ENCODE measurements around the gene CCDC178.
"Not testable (repeated sequence)": the region's sequence is repeated elsewhere in the genome, so short reads cannot be mapped to it uniquely, and the experiment has no call there.

CCDC178 gene

GRCh38 chr18:33356735-33357134, 83.8 kb downstream of the CCDC178 start:
- TF ChIP-seq, protein P1, sequence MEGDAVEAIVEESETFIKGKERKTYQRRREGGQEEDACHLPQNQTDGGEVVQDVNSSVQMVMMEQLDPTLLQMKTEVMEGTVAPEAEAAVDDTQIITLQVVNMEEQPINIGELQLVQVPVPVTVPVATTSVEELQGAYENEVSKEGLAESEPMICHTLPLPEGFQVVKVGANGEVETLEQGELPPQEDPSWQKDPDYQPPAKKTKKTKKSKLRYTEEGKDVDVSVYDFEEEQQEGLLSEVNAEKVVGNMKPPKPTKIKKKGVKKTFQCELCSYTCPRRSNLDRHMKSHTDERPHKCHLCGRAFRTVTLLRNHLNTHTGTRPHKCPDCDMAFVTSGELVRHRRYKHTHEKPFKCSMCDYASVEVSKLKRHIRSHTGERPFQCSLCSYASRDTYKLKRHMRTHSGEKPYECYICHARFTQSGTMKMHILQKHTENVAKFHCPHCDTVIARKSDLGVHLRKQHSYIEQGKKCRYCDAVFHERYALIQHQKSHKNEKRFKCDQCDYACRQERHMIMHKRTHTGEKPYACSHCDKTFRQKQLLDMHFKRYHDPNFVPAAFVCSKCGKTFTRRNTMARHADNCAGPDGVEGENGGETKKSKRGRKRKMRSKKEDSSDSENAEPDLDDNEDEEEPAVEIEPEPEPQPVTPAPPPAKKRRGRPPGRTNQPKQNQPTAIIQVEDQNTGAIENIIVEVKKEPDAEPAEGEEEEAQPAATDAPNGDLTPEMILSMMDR (IDR thresholded peaks at IDR 0.05; ENCODE audit: poor library complexity, severe bottlenecking), result no peak
- DNase-seq (ENCODE audit: low spot score) (no peak), ATAC-seq (ENCODE audit: low read depth) (no peak)
- Histone ChIP-seq H3K27me3 (ENCODE audit: insufficient read depth, poor library complexity, severe bottlenecking) (no peaks in the 10 kb centered on the region), H3K4me3 (ENCODE audit: severe bottlenecking) (no peak overlapping the region), H3K36me3 (ENCODE audit: low read depth) (no peaks in the 10 kb centered on the region), H3K4me1 (ENCODE audit: insufficient read depth, poor library complexity, severe bottlenecking) (no peaks in the 10 kb centered on the region), H3K9me3 (ENCODE audit: severe bottlenecking) (no peaks in the 10 kb centered on the region), H3K27ac (ENCODE audit: poor library complexity, severe bottlenecking) (no peak overlapping the region)

DNA sequence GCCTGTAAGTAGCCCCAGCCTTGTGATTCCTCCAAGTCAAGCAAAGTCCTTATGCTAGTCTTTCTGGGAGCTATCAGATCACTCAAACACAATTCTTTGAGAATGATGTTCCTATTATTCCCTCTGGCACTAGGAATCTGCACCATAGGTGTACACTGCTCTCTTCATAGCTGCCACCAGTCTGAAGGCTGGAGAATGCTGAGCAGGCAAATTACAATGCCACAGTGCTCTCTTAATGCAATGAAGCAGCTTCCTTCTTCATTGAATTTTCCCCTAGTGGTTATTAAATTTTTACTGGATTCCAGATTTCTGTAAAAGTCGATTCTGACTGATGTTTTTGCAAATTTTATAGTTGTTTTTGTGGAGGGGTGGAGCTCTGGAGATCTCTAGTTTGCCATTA, 84.8 kb downstream of the CCDC178 start:
- Histone ChIP-seq H3K27ac (ENCODE audit: poor library complexity, severe bottlenecking) (no peak overlapping the region), H3K4me1 (ENCODE audit: insufficient read depth, poor library complexity, severe bottlenecking) (no peaks in the 10 kb centered on the region), H3K36me3 (ENCODE audit: low read depth) (no peaks in the 10 kb centered on the region), H3K4me3 (ENCODE audit: severe bottlenecking) (no peak overlapping the region), H3K9me3 (ENCODE audit: severe bottlenecking) (no peaks in the 10 kb centered on the region), H3K27me3 (ENCODE audit: insufficient read depth, poor library complexity, severe bottlenecking) (no peaks in the 10 kb centered on the region)
- ATAC-seq (ENCODE audit: low read depth) (no peak), DNase-seq (ENCODE audit: low spot score) (no peak)
- TF ChIP-seq, protein P1 (IDR thresholded peaks at IDR 0.05; ENCODE audit: poor library complexity, severe bottlenecking), result no peak

DNA sequence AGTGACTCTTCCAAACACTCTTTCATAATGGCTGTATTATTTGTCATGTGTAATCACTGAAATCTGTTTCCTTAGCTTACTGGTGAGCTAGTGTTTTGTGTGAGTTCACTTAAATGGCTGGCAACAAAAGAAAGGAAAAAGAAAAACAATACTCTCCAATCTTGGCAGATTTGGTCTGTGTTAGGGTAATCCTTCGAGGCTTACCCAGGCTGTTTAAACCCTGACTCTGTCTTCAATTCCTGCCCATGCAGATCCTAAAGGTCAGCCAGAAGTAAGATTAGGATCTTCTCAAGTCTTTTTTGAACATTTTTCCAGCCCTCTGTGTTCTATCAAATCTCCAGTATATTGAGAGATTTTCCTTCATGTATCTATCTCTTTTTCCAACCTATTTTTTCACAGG, 85.3 kb downstream of the CCDC178 start:
- no peak overlapping the region for H3K27ac ChIP-seq (ENCODE audit: poor library complexity, severe bottlenecking)
- DNase-seq (ENCODE audit: low spot score), result no peak
- H3K9me3 ChIP-seq (ENCODE audit: severe bottlenecking), result no peaks in the 10 kb centered on the region
- H3K36me3 ChIP-seq (ENCODE audit: low read depth), result no peaks in the 10 kb centered on the region
- H3K4me1 ChIP-seq (ENCODE audit: insufficient read depth, poor library complexity, severe bottlenecking), result no peaks in the 10 kb centered on the region
- TF ChIP-seq, protein P1 (IDR thresholded peaks at IDR 0.05; ENCODE audit: poor library complexity, severe bottlenecking), result no peak
- H3K27me3 ChIP-seq (ENCODE audit: insufficient read depth, poor library complexity, severe bottlenecking), result no peaks in the 10 kb centered on the region
- no peak for ATAC-seq (ENCODE audit: low read depth)
- no peak overlapping the region for H3K4me3 ChIP-seq (ENCODE audit: severe bottlenecking)

DNA sequence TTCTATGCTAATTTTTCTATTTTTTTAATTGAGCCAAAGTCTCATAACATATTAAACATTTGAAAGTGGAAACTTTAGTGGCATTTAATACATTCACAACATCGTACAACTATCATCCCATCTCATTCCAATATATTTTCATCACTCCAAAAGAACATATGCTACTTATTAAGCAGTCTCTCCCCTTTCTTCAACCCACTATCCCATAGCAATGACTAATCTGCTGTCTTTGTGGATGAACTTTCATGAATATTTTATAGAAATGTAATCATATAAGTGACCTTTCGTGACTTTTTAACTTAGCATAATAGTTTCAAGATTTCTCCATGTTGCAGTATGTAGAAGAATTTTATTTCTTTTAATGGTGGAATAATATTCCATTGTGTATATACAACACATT, 90.3 kb downstream of the CCDC178 start:
- no peak overlapping the region for H3K4me3 ChIP-seq (ENCODE audit: severe bottlenecking)
- ATAC-seq (ENCODE audit: low read depth) (no peak), DNase-seq (ENCODE audit: low spot score) (no peak)
- H3K9me3 ChIP-seq (ENCODE audit: severe bottlenecking), result no peaks in the 10 kb centered on the region
- H3K27me3 ChIP-seq (ENCODE audit: insufficient read depth, poor library complexity, severe bottlenecking), result no peaks in the 10 kb centered on the region
- TF ChIP-seq, protein P1 (IDR thresholded peaks at IDR 0.05; ENCODE audit: poor library complexity, severe bottlenecking), result no peak
- no peak overlapping the region for H3K27ac ChIP-seq (ENCODE audit: poor library complexity, severe bottlenecking)
- H3K4me1 ChIP-seq (ENCODE audit: insufficient read depth, poor library complexity, severe bottlenecking), result no peaks in the 10 kb centered on the region
- no peaks in the 10 kb centered on the region for H3K36me3 ChIP-seq (ENCODE audit: low read depth)

GRCh38 chr18:33339733-33340132, 100.8 kb downstream of the CCDC178 start:
- not testable (repeated sequence) for ATAC-seq (ENCODE audit: low read depth); DNase-seq (ENCODE audit: low spot score); H3K36me3 ChIP-seq (ENCODE audit: low read depth)

More at GRCh38 chr18:33339733-33340132, 100.8 kb downstream of the CCDC178 start:
- H3K9me3 ChIP-seq (ENCODE audit: severe bottlenecking); H3K27me3 ChIP-seq (ENCODE audit: insufficient read depth, poor library complexity, severe bottlenecking); H3K4me3 ChIP-seq (ENCODE audit: severe bottlenecking); H3K27ac ChIP-seq (ENCODE audit: poor library complexity, severe bottlenecking); H3K4me1 ChIP-seq (ENCODE audit: insufficient read depth, poor library complexity, severe bottlenecking): not testable (repeated sequence)
